ENCODE results near the gene EPB41L4B. TPM values are rescaled to one million over a fixed set of nuclear protein-coding genes. Genes with fewer than 3 reads are reported as not detected.

Gene EPB41L4B
- total and polyA plus RNA-seq, 2 of the 13 experiments (the other 11 are each of a cell fraction or from before 2014, with no cell fraction given) = 17.6 to 22.1 TPM

- TF ChIP-seq ARID4A (CRISPR knock-in tag; IDR thresholded peaks at IDR 0.05; ENCODE audit: borderline replicate concordance) (no peak), ZNF292 (CRISPR knock-in tag; IDR thresholded peaks at IDR 0.05; ENCODE audit: borderline replicate concordance, low read depth) (no peak), HNRNPK (IDR thresholded peaks at IDR 0.05; ENCODE audit: low read depth, low read length, poor library complexity, severe bottlenecking) (no peak), ZNF121 (CRISPR knock-in tag; IDR thresholded peaks at IDR 0.05) (no peak), KLF9 (CRISPR knock-in tag; IDR thresholded peaks at IDR 0.05; ENCODE audit: low read depth) (no peak), YEATS2 (CRISPR knock-in tag; IDR thresholded peaks at IDR 0.05; ENCODE audit: borderline replicate concordance) (no peak), SNAPC2 (CRISPR knock-in tag; IDR thresholded peaks at IDR 0.05) (no peak)
- TF ChIP-seq, protein P1, sequence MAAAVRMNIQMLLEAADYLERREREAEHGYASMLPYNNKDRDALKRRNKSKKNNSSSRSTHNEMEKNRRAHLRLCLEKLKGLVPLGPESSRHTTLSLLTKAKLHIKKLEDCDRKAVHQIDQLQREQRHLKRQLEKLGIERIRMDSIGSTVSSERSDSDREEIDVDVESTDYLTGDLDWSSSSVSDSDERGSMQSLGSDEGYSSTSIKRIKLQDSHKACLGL (CRISPR knock-in tag; IDR thresholded peaks at IDR 0.05) = no peak
- TF ChIP-seq, protein P2, sequence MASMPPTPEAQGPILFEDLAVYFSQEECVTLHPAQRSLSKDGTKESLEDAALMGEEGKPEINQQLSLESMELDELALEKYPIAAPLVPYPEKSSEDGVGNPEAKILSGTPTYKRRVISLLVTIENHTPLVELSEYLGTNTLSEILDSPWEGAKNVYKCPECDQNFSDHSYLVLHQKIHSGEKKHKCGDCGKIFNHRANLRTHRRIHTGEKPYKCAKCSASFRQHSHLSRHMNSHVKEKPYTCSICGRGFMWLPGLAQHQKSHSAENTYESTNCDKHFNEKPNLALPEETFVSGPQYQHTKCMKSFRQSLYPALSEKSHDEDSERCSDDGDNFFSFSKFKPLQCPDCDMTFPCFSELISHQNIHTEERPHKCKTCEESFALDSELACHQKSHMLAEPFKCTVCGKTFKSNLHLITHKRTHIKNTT (CRISPR knock-in tag; IDR thresholded peaks at IDR 0.05) = no peak
These were observed 18.3 kb downstream of the EPB41L4B start (continued) for GRCh38 chr9:109302606-109303005.

Data from HepG2 (cell line).